T-helper 2 cell treated with Interferon-gamma antibody and Interleukin-4, amounts not matched to agents 5 μg/mL and 100 μg/mL, for 36 hours (primary cell): ENCODE results near the gene IMPA2.
"Not testable (repeated sequence)": the region's sequence is repeated elsewhere in the genome, so short reads cannot be mapped to it uniquely, and the experiment has no call there.

Source experiments
- DNase-seq: peaks from one replicate; pipeline ENCODE4 v3.0.0; 2021; ENCODE audit warnings: low spot score
- H3K27ac Mint-ChIP-seq: one replicate; pipeline ENCODE4 v1.8.0; 2021; ENCODE audit warnings: mild to moderate bottlenecking, mixed read lengths
- H3K27me3 Mint-ChIP-seq: one replicate; pipeline ENCODE4 v1.8.0; 2021; ENCODE audit warnings: low read depth, mixed read lengths
- H3K36me3 Mint-ChIP-seq: one replicate; pipeline ENCODE4 v1.8.0; 2021; ENCODE audit warnings: low read depth, mixed read lengths
- H3K4me1 Mint-ChIP-seq: one replicate; pipeline ENCODE4 v1.8.0; 2021; ENCODE audit warnings: low read depth, mixed read lengths
- H3K4me3 Mint-ChIP-seq: one replicate; pipeline ENCODE4 v1.8.0; 2022; ENCODE audit warnings: mild to moderate bottlenecking, moderate library complexity, mixed read lengths
- H3K9me3 Mint-ChIP-seq: one replicate; pipeline ENCODE4 v1.8.0; 2021; ENCODE audit warnings: mixed read lengths

IMPA2 gene

DNA sequence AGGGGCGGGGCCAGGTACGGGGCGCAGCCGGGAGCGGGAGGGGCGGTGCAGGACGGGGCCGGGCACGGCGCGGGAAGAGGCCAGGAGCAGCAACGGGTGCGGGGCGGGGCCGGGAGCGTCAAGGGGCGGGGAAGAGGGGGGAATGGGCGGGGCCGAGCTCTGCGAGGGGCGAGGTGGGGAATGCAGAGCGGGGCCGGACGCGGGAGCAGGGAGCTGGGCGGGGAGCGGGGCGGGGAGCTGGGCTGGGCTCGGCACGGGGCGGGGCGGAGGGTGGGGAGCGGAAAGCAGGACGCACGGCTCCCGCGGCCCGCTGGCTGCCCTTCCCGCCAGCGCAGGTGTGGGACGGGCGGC lies at the start of gene IMPA2:
IMPA2 (plus strand) TSS at position 316 of the 351 bp plus-strand sequence. CDS start 163 bp downstream, outside the sequence.
- H3K4me1 Mint-ChIP-seq = peaks cover 19% of the 10 kb centered on the region
- no peaks in the 10 kb centered on the region for H3K36me3 Mint-ChIP-seq
- DNase-seq = no peak
- peak within 1 kb of the TSS; percentile 68 for H3K27ac Mint-ChIP-seq
- H3K4me3 Mint-ChIP-seq = peak within 1 kb of the TSS; percentile 90
- no peaks in the 10 kb centered on the region for H3K9me3 Mint-ChIP-seq
- peaks cover 9% of the 10 kb centered on the region for H3K27me3 Mint-ChIP-seq

DNA sequence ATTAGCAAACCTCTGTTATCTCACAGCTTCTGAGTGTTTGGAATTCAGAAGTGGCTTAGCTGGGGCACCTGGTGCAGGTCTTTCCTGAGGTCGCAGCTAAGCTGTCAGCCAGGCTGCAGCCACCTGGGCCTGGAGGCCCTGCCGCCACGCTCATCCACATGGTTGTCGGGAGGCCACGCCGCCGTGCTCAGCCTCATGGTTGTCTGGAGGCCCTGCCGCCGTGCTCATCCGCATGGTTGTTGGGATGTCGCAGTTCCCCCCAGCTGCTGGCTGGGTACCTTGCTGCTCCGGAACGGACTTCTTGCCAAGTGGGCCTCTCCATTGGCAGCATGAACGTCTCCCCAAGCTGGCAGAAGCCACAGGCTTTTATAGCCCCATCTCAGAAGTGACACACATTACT lies 48.9 kb upstream of the IMPA2 start:
- Mint-ChIP-seq H3K9me3 (no peaks in the 10 kb centered on the region), H3K4me1 (no peaks in the 10 kb centered on the region), H3K36me3 (no peaks in the 10 kb centered on the region), H3K4me3 (no peak overlapping the region), H3K27me3 (no peaks in the 10 kb centered on the region), H3K27ac (no peak overlapping the region)
- DNase-seq = no peak

DNA sequence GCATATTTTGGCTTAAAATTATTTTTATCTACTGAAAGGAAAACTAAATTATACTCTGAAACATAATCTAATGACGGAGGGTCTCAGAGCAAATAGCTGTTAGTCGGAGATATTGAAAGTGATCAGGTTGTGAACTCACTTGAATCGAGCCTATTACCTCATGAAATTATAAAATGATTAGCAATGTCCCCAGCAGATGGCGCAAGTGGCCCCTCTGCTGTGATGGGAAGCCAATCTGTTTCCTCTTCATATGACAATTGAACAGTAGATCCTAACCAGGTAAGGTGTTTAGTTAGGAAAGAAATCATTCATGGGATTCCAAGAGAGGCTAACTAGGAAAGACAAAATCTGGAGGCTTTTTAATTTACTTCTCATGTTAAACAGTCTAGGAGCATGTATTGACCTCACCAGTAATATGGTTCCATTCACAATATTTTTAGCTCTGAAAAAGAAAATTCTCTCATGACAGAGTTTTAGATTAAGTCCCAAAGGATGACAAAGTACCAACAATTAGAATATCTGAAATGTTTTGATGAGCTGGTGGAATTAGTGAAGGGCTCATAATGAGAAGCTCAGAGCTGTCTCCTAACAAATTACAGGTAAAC lies 43.3 kb upstream of the IMPA2 start:
- Mint-ChIP-seq H3K9me3 (no peaks in the 10 kb centered on the region), H3K36me3 (no peaks in the 10 kb centered on the region), H3K4me1 (peaks cover 4% of the 10 kb centered on the region), H3K27me3 (no peaks in the 10 kb centered on the region), H3K27ac (no peak overlapping the region), H3K4me3 (no peak overlapping the region)
- peak; percentile 55 for DNase-seq

DNA sequence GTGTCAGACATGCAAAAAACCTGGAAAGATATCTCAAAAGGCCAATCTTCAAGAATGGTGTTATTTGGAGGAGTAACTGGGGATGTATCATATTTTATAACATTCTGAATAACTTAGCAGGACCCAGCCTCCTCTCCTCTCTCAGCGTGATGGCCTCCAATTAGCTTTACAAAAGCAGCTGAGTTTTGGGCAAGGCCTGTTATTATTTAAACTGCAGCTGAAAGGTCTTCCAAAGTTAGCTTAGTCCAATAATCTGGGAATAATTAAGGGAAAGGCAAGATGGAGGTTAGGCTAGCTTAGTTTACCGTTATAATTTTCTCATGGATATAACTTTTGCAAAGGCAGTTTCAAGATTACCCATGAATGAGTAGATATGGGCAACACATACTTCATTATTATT lies 40.4 kb upstream of the IMPA2 start:
- Mint-ChIP-seq H3K4me3 (no peak overlapping the region), H3K36me3 (no peaks in the 10 kb centered on the region), H3K27me3 (no peaks in the 10 kb centered on the region), H3K27ac (no peak overlapping the region), H3K9me3 (no peaks in the 10 kb centered on the region), H3K4me1 (peaks cover 4% of the 10 kb centered on the region)
- DNase-seq = no peak

DNA sequence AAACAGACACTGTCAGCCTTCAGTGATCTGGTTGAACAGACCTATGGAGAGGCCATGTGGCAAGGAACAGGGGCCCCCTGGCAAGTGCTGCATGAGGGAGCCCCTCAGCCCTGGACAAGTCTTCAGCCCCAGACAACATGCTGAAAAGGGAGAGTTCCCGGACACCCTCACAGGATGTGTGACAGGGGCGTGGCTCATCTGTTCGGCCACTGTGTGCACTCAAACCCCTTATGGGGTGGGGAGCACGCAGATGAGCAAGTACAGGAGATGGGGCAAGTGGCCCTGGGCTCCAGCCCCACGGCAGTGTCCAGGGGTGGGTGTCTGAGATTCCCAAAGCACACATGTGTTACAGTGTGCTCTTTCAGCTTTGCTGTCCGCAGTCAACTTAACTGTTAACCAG lies 37.8 kb upstream of the IMPA2 start:
- H3K4me3 Mint-ChIP-seq = no peak overlapping the region
- no peaks in the 10 kb centered on the region for H3K27me3 Mint-ChIP-seq
- DNase-seq = no peak
- no peaks in the 10 kb centered on the region for H3K36me3 Mint-ChIP-seq
- peaks cover 8% of the 10 kb centered on the region for H3K4me1 Mint-ChIP-seq
- H3K9me3 Mint-ChIP-seq = no peaks in the 10 kb centered on the region
- H3K27ac Mint-ChIP-seq = no peak overlapping the region

DNA sequence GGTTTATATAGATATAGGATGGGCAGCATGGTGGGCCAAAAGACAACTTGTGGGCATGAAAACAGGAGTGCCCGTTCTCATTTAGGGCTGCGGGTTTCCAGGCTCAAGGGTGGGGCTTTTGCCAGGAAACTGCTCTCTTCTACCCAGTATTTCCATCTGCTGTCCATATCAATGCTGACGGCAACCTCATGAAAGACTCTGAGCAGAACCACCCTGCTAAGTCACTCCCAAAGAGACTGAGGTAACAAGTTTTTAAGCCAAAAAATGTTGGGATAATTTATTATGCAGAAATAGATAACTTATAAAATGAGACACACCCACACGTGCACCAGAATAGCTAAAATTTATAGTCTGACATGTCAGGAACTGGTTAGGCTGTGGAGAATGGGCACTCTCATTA lies 37.1 kb upstream of the IMPA2 start:
- no peaks in the 10 kb centered on the region for H3K9me3 Mint-ChIP-seq
- no peak overlapping the region for H3K4me3 Mint-ChIP-seq
- H3K27me3 Mint-ChIP-seq = no peaks in the 10 kb centered on the region
- H3K36me3 Mint-ChIP-seq = no peaks in the 10 kb centered on the region
- H3K27ac Mint-ChIP-seq = no peak overlapping the region
- no peak for DNase-seq
- peaks cover 8% of the 10 kb centered on the region for H3K4me1 Mint-ChIP-seq

DNA sequence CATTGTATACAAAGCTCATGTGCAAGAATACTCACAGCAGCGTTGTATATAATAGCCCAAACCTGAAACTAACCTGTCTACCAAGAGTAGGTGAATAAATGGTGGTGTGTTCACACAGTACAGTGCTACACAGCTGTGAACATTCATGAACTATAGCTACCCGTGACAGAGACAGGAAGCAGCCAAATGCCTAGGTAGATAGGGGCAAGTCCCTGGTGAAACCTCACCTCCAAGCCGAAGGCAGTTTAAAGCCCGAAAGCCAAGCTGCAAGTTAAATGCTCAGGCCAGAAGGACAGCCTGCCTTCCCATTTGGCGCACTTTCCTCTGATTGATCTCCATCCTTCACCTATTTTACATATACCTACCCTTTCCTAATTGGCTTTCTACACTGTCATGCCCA lies 36.5 kb upstream of the IMPA2 start:
- Mint-ChIP-seq H3K9me3 (no peaks in the 10 kb centered on the region), H3K4me3 (no peak overlapping the region), H3K27ac (no peak overlapping the region), H3K4me1 (peaks cover 8% of the 10 kb centered on the region), H3K27me3 (no peaks in the 10 kb centered on the region), H3K36me3 (no peaks in the 10 kb centered on the region)
- no peak for DNase-seq

DNA sequence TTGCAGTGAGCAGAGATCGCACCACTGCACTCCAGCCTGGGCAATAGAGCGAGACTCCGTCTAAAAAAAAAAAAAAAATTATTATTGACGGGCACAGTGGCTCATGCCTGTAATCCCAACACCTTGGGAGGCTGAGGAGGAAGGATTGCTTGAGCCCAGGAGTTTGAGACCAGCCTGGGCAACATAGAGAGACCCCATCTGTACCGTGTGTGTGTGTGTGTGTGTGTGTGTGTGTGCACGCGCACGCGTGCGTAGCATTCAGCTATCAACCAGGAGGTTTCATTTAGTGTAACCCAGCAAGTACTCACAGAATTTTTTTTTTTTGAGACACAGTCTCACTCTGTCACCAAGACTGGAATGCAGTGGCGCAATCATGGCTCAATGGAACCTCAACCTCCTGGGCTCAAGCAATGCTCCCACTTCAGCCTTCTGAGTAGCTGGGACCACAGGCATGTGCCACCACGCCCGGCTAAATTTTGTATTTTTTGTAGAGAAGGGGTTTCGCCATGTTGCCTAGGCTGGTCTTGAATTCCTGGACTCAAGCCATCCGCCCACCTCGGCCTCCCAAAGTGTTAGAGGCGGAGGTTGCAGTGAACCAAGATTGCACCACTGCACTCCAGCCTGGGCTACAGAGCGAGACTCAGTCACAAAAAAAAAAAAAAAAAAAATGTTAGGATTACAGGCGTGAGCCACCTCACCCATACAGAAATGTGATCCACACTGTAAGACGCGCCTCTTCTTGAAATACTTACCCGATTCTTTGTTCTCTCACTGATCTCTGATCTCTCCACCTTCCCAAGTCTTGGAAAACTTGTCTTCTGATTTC lies 35.3 kb upstream of the IMPA2 start:
- not testable (repeated sequence) for H3K27me3 Mint-ChIP-seq, H3K27ac Mint-ChIP-seq, H3K36me3 Mint-ChIP-seq, H3K4me1 Mint-ChIP-seq, DNase-seq, H3K9me3 Mint-ChIP-seq
- H3K4me3 Mint-ChIP-seq = peak overlapping the region; percentile 53

DNA sequence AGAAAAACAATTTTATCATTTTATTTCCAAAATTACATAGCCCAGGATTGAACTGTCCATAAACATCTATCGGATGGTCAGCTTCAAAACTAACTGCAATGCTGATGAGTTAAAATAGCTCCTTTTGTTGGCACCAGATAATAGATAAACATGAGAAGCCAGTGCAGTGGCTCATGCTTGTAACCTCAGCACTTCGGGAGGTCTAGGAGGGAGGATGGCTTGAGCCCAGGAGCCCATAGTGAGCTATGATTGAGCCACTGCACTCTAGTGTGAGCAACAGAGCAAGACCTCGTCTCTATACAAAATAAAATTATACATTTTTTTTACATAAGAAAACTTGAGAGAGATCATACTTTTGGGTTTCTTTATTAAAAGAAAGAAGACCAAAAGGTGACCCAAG lies 34.6 kb upstream of the IMPA2 start:
- Mint-ChIP-seq H3K4me1 (peaks cover 8% of the 10 kb centered on the region), H3K27ac (no peak overlapping the region), H3K4me3 (peak overlapping the region; percentile 53), H3K36me3 (no peaks in the 10 kb centered on the region), H3K9me3 (no peaks in the 10 kb centered on the region), H3K27me3 (no peaks in the 10 kb centered on the region)
- DNase-seq = no peak

DNA sequence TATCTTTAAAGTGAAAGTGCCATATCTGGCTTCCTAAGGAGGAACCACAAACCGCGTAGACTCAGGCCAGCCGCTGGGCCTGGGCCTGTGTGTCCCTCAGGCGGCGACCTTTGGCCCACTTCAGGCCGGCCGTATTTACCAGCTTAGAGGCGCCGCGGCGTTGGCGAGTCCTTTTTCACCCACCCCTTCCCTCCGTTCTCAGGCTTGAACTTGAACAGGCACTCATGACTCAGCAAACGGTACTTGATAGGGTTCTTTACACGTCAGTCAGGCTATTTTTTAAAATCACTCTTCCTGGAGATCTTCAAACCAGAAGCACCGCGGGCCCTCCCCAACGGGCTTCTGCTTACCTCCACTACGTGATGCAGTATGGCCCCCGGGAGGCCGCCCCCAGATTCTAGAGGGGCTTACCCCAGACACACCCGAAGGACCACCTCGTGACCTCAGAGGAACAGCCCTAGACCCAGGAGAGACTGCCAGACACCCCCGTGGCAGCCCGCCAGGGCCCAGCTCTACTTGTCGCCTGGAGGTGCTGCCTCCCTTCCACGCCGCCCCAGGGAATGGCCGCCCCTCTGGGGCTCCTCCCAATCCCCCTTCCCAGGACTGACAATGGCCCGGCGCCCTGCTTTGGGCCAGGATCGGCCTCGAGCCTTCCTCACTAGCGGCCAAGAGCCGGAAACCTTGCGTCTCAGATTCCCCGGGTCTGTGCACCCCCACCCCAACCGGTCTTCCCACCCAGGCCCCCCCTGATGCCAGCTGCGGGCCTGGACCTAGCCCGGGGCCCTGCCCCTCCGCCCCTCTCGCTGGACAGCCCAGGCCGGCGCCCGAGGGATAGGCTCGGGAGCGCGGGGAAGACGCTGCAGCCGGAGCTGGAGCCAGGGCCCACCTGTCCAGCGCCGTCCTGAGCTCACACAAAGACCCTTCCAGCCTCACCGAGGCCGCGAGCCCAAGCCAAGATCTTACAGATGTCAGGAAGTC lies 33.8 kb upstream of the IMPA2 start:
- Mint-ChIP-seq H3K36me3 (no peaks in the 10 kb centered on the region), H3K27ac (peak overlapping the region; percentile 89), H3K9me3 (no peaks in the 10 kb centered on the region), H3K4me1 (peaks cover 8% of the 10 kb centered on the region), H3K4me3 (peak overlapping the region; percentile 85), H3K27me3 (no peaks in the 10 kb centered on the region)
- DNase-seq = peak; percentile 78

DNA sequence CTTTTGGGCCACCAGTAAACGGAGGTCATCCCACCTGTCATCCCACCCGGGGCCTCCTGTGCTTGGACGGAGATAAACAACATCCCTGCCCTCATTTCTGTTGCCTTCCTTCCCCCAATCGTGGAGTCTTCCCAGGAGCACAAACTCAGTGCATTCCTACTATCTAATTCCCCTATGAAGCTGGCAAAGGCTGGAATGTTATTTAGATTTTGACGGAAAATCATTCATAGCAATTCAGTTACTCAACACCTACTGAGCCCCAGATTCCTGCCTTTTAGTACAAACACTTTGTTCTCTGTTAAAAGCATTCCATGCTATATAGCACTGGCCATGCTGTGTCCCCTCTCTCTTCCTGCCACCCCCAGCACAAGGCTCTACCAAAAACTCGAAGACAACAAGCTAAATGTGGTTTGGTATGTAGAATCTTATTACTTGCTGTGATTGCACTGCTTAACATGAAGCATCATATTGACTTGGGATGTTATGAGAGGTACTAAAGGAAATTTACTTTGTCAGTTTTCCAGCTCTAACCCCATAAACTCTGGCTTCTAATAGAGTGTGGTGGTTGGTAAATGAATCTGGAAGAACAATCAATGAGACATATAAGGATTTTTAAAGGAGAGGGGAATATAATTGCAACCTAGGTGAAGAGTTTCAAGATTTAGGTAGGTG lies 32.3 kb upstream of the IMPA2 start:
- Mint-ChIP-seq H3K4me1 (peaks cover 8% of the 10 kb centered on the region), H3K9me3 (no peaks in the 10 kb centered on the region), H3K27me3 (no peaks in the 10 kb centered on the region), H3K4me3 (no peak overlapping the region), H3K36me3 (no peaks in the 10 kb centered on the region), H3K27ac (no peak overlapping the region)
- DNase-seq = no peak

DNA sequence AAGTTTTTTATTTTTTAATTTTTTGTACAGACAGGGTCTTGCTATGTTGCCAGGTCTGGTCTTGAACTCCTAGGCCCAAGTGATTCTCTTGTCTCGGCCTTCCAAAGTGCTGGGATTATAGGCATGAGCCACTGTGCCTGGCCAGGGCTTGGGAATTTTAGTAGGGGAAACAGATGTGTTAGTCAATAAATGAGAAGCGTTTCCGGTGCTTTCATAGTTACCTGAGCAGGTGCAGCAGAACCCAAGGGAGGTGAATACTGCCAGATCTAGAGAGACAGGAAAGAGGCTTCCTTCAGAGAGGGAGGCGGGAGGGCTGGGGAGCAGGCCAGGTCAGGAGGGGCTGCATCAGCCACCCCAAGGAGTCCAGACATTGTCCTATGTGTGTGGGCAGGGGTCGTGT lies 30.5 kb upstream of the IMPA2 start:
- DNase-seq = no peak
- no peaks in the 10 kb centered on the region for H3K9me3 Mint-ChIP-seq
- H3K4me3 Mint-ChIP-seq = no peak overlapping the region
- H3K36me3 Mint-ChIP-seq = no peaks in the 10 kb centered on the region
- H3K4me1 Mint-ChIP-seq = peaks cover 10% of the 10 kb centered on the region
- no peak overlapping the region for H3K27ac Mint-ChIP-seq
- H3K27me3 Mint-ChIP-seq = no peaks in the 10 kb centered on the region

DNA sequence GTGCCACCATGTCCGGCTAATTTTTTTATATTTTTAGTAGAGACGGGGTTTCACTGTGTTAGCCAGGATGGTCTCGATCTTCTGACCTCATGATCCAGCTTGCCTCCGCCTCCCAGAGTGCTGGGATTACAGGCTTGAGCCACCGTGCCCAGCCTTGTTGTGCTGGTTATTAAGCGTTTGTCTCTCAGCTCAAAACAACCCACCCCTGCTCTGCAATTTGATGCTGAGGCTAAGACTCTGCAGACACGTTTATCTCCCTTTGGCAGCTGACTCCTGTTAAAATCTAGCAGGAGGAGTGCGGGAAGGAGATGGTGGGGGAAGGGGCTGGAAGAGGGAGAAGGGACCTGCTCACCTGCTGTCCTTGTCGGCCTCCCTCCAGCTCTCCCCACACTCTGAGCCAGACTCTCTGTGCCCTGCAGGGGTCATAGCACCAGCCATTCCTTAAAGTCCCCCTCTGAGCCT lies 29.9 kb upstream of the IMPA2 start:
- no peak for DNase-seq
- no peak overlapping the region for H3K27ac Mint-ChIP-seq
- H3K4me3 Mint-ChIP-seq = no peak overlapping the region
- no peaks in the 10 kb centered on the region for H3K9me3 Mint-ChIP-seq
- H3K36me3 Mint-ChIP-seq = no peaks in the 10 kb centered on the region
- no peaks in the 10 kb centered on the region for H3K27me3 Mint-ChIP-seq
- H3K4me1 Mint-ChIP-seq = peaks cover 9% of the 10 kb centered on the region
